Measurements from ENCODE around the gene HDAC6. TPM values are rescaled to one million over a fixed set of nuclear protein-coding genes. Genes with fewer than 3 reads are reported as not detected.

The HDAC6 gene
- total and polyA plus RNA-seq, 2 of the 13 experiments (the other 11 are each of a cell fraction or from before 2014, with no cell fraction given), result 80.4 to 93.6 TPM

DNA sequence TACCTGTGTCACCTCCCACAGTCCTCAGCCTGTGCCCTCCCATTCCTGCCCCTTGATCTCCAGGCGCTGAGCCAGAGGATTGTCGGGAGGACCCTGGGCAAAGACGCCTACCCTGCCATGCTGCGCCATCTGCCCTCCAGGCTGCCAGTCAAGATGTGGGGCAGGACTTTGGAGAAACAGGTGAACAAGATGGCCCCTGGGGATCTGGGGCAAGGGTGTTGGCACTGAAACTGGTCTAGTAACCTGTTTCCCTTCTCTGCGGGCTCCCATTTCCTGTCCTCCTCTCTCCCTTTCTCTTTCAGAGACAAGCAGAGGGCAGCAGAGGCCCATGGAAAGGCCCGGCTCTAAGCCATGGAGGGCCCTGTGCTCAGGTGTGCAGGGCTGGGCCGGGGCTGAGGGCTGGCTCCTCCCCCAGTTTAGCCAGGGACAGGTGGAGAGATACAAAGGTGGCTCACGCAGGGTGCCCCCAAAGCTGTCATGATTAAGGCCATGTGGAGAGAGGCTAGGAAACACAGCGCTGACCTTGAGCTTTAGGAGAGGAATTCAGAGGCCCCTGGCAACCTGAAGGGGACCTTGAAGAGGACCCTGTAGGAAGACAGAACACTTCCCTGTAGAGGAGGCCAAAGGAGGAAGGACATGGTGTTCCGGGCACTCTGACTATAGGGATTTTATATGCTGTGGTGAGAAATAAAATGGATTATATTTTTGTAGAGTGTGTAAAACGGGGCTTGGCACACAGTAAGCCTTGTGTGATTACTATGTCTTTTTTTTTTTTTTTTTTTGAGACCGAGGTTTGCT is 40.0 kb upstream of the HDAC6 start, which contains the start of gene GLOD5 (continued):
- no peak for TF ChIP-seq ZNF784 (CRISPR knock-in tag; IDR thresholded peaks at IDR 0.05; ENCODE audit: borderline replicate concordance)
- no peak for TF ChIP-seq MYC (CRISPR knock-in tag; IDR thresholded peaks at IDR 0.05; ENCODE audit: borderline replicate concordance)
- no peak for TF ChIP-seq ZFYVE20 (CRISPR knock-in tag; IDR thresholded peaks at IDR 0.05; ENCODE audit: borderline replicate concordance, low read depth)
- no peak for TF ChIP-seq EP300 (IDR thresholded peaks at IDR 0.05; ENCODE audit: low read depth in 2 of 2, low read length in 2 of 2)
- TF ChIP-seq EP300 (CRISPR knock-in tag; IDR thresholded peaks at IDR 0.05; ENCODE audit: borderline replicate concordance), result no peak
- TF ChIP-seq, protein P1, sequence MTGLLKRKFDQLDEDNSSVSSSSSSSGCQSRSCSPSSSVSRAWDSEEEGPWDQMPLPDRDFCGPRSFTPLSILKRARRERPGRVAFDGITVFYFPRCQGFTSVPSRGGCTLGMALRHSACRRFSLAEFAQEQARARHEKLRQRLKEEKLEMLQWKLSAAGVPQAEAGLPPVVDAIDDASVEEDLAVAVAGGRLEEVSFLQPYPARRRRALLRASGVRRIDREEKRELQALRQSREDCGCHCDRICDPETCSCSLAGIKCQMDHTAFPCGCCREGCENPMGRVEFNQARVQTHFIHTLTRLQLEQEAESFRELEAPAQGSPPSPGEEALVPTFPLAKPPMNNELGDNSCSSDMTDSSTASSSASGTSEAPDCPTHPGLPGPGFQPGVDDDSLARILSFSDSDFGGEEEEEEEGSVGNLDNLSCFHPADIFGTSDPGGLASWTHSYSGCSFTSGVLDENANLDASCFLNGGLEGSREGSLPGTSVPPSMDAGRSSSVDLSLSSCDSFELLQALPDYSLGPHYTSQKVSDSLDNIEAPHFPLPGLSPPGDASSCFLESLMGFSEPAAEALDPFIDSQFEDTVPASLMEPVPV (CRISPR knock-in tag; IDR thresholded peaks at IDR 0.05), result no peak
- TF ChIP-seq PPARG (CRISPR knock-in tag; conservative IDR thresholded peaks at IDR 0.05), result peak; percentile 43; the same call in 1 of the 2 replicates
- no peak for TF ChIP-seq ZNF180 (CRISPR knock-in tag; IDR thresholded peaks at IDR 0.05; ENCODE audit: borderline replicate concordance, low read depth)
- TF ChIP-seq ZBTB2 (CRISPR knock-in tag; IDR thresholded peaks at IDR 0.05; ENCODE audit: low read depth), result no peak
- TF ChIP-seq ZNF513 (CRISPR knock-in tag; conservative IDR thresholded peaks at IDR 0.05), result no peak
- TF ChIP-seq, protein P2, sequence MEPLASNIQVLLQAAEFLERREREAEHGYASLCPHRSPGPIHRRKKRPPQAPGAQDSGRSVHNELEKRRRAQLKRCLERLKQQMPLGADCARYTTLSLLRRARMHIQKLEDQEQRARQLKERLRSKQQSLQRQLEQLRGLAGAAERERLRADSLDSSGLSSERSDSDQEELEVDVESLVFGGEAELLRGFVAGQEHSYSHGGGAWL (CRISPR knock-in tag; IDR thresholded peaks at IDR 0.05), result no peak
- no peak for TF ChIP-seq KDM4B (CRISPR knock-in tag; IDR thresholded peaks at IDR 0.05)
- TF ChIP-seq, protein P3, sequence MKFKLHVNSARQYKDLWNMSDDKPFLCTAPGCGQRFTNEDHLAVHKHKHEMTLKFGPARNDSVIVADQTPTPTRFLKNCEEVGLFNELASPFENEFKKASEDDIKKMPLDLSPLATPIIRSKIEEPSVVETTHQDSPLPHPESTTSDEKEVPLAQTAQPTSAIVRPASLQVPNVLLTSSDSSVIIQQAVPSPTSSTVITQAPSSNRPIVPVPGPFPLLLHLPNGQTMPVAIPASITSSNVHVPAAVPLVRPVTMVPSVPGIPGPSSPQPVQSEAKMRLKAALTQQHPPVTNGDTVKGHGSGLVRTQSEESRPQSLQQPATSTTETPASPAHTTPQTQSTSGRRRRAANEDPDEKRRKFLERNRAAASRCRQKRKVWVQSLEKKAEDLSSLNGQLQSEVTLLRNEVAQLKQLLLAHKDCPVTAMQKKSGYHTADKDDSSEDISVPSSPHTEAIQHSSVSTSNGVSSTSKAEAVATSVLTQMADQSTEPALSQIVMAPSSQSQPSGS (CRISPR knock-in tag; IDR thresholded peaks at IDR 0.05), result no peak
- no peak for TF ChIP-seq TOE1 (CRISPR knock-in tag; IDR thresholded peaks at IDR 0.05)
- TF ChIP-seq ZNF326 (CRISPR knock-in tag; IDR thresholded peaks at IDR 0.05; ENCODE audit: borderline replicate concordance), result no peak
- no peak for TF ChIP-seq MYNN (CRISPR knock-in tag; IDR thresholded peaks at IDR 0.05; ENCODE audit: low read depth)
- no peak for TF ChIP-seq MIXL1 (CRISPR knock-in tag; IDR thresholded peaks at IDR 0.05)
- TF ChIP-seq ZNF256 (CRISPR knock-in tag; conservative IDR thresholded peaks at IDR 0.05), result no peak
- TF ChIP-seq ZNF350 (CRISPR knock-in tag; IDR thresholded peaks at IDR 0.05; ENCODE audit: borderline replicate concordance, low read depth), result no peak
- TF ChIP-seq ZBTB7B (CRISPR knock-in tag; IDR thresholded peaks at IDR 0.05), result no peak
- no peak for TF ChIP-seq ZSCAN25 (CRISPR knock-in tag; IDR thresholded peaks at IDR 0.05)
- TF ChIP-seq PLRG1 (conservative IDR thresholded peaks at IDR 0.05), result no peak

All from HepG2 (cell line).